Fibroblast of skin of right quadriceps (primary cell): ENCODE results near the gene PITX2.

Experiments used
- DNase-seq: peaks from one replicate; pipeline ENCODE4 v3.0.0-alpha.2; 2013

The PITX2 gene

GRCh38 chr4:110621839-110622751 is 782 bp downstream of the PITX2 start:
- no peak for DNase-seq

GRCh38 chr4:110621328-110621812 is 1.5 kb downstream of the PITX2 start:
- no peak for DNase-seq

GRCh38 chr4:110620691-110621327 is 2.1 kb downstream of the PITX2 start:
- DNase-seq, result no peak

DNA sequence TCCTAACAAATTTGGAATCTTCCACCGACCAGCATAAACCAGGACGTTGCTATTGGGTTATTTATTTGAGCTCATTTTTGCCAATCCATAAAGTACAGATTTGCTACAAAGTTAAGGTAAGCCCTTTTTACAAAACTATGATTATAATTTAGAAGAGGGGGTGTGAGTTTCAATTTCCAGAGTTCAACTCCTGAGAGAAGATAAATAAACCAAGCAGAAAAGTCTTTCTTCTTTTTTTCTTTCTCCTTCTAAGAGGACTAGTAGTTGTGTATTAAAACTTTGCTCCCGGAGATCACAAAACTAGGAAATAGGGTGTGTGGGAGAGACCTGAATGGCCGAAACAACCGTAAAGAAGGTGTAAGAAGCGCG is 2.6 kb downstream of the PITX2 start:
- DNase-seq, result no peak

- DNase-seq, result no peak
These were observed 3.2 kb downstream of the PITX2 start for GRCh38 chr4:110619463-110620247.

- DNase-seq, result no peak
These were observed 4.1 kb downstream of the PITX2 start for GRCh38 chr4:110618581-110619462.

DNA sequence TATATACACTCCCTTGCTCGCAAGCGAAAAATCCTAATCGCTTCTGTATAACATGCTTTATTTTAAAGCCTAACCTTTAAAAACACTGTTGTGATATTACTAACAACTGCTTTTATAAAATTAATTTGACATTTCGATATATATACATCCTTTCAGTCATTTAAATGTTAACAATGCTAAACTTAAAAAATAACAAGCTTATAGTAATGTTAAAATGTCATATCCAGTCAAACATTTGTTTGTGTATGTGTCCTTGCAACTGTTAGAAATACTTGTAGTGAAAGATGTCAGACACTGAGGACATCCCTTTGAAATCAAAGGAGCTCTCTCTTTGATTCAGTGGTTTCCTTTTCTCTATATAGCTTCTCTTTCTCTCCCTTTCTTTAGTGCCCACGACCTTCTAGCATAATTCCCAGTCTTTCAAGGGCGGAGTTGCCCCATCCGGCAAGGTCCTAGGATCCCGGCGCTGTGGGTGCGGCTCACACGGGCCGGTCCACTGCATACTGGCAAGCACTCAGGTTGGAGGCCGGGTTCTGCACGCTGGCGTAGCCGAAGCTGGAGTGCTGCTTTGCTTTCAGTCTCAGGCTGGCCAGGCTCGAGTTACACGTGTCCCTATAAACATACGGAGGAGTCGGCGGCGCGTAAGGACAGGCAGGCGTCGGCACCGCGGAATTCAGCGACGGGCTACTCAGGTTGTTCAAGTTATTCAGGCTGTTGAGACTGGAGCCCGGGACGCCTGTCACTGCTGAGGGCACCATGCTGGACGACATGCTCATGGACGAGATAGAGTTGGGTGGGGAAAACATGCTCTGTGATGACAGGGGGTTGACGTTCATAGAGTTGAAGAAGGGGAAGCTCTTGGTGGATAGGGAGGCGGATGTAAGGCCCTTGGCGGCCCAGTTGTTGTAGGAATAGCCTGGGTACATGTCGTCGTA is 5.0 kb downstream of the PITX2 start:
- DNase-seq, result no peak

DNA sequence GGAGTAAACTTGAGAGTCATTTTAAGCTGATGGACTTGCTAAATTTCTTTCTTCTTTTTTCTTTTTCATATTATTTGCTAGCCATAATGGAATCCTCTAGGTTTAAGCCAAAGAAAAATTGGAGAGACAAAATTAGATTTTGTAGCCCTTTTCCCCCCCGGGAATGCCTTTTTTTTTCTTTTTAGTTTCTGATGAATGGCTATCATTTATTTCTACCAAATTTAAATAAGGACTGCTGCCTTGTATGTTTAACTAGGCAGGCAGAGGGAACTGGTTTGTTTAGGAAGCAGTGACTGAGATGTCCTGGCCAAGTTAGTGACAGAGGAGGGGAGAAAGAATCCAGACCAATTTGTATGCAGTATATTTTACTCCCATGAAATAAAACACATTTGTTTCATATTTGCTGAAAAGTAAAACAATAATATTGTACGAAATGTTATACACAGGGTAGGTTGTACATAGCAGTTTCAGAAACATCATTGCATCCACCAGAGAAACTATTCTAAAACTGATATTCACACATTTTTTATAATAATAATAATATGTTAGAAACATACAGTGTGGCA is 5.7 kb downstream of the PITX2 start:
- no peak for DNase-seq

DNA sequence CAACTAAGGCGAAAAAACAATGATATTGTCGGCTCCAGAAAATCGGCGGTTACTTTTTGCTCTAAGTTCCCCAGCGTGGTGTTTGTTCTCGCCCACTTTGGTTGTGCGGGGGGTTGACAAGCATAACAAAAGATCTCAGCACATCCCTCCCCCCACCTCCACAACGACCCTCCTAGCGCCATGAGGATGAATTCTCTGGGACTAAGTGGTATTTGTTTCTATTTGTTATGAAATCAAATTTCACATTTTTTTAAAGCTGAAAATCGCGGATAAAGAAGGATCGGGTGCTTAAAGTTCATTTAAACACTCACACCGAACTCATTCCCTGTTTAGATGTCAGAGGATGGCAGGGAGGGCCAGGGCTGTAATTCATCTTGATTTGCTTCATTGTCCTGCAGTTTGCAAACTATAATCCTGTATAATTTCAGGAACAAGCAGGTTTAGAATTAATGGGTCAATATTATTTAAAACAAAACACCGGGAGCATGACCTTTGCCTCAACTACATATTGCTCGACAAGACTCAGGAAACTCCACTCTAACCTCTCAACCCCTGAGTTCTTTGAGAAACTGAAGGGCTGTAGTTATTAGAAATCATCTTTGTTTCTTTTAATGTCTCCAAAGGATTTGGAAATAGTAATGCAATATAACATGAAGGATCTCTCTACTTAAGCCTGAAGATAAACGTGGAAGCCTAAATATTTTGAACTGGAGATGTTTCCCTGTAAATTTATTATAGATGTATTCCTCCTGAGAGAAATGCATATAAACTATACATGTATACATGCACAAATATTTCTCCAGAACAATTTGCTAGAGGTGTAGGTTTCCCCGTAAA is 6.4 kb downstream of the PITX2 start:
- no peak for DNase-seq

DNA sequence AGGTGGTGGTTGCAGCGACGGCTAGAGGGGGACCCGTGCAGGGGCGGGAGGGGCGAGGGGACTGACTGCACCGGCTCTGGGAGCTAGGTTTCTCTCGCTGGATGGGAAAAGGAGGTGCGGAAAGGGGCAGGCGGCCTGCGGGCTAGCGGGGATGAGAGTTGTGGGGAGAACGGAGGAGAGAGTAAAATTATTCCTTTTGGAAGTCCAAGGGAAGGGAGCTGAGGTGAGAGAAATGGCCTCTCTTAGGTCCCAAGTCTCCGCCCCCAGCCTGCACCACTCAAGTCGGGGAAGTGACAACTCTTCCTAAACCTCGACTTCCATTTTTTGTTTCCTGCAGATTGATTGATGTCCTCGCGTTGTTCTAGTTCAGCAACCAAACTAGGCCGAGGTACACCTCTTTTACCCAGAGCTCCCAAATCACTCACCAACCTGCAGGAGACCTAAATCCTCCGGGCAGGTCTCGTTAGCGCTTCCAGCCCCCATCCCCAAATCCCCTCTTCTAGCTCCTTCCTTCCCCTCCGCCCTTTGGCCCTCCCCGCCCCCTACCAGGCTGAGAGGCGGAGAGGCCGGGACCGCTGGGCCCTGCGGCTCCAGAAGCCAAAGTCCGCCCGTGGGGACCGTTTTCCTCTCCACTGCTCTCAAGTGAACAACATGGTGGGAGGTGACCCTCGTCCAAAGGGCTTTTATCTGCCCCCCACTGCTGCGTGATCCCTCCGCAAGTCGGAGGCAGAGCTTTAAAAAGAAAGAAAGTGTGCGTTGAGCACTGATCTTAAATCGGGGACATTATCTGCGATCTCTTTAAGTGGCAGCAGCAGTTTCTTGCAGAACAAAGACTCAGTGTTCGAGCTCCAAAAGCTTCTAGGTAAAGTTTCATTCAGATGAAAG is 7.3 kb downstream of the PITX2 start:
- no peak for DNase-seq

GRCh38 chr4:110614976-110615352 is 7.9 kb downstream of the PITX2 start:
- DNase-seq, result no peak

DNA sequence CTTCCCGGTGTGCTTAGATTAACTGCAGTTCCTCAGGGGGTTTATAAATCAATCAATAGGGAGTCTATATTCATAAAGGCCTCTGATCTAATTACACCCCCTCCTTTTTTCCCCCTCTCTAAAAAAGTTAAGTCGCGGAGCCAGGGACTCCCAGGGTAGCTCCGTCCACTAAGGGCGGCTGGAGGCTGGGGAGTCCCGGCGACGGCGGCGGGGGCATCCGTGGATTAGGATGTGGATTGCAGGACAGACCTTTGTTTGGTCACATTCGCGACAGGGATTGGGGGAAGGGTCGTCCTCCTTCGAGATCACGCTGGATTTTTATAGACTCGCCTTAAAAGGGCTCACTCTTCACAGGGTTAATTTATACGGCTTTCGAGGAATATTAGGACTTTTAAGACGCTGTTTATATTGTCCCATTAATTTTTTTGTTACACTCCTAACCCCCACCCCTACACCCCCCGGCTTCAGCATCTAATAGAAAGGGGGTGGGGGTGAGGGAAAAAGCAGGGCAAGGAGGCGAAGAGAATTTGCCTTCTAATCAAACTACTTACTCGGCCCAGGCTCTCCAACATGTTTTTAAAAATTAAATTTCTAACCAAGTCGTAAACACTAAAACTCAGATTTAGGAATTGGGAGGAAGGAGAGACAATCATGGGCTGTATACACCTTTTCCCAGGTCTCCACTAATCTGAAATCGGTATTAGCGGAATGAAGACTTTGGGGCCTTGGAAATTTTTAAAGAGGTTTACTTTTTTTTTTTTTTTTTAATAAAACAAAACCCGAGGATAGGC is 8.5 kb downstream of the PITX2 start:
- no peak for DNase-seq

- no peak for DNase-seq
These were observed 9.1 kb downstream of the PITX2 start for GRCh38 chr4:110613745-110614144.

- DNase-seq, result no peak
These were observed 10.1 kb downstream of the PITX2 start for GRCh38 chr4:110612631-110613269.

DNA sequence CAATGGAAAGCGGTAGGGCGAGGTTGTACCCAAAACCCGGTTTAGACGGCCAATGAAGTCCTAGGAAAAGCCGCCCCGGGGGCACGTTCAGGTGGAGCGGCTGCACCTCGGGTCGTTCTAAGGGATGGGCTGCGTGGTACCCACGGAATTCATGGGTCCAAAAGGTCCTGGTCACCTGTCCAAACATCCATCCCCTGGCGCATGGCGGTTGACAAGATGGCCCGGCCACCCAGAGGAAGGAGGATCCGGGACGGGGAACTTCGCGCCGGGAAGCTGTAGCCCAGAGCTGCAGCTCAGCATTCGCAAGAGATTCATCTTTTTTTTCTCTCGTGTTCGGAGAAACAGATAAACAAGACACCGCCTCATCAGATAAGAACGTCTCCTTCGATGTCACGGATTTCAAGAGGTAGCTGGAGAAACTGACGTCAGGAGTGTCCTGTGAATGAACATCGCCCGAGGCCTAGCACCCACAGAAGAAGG is 10.9 kb downstream of the PITX2 start:
- no peak for DNase-seq

- DNase-seq, result no peak
These were observed 11.7 kb downstream of the PITX2 start for GRCh38 chr4:110610940-110611831.
